ENCODE data around the gene TINCR.

TINCR gene

GRCh38 chr19:5514001-5514400, 53.8 kb downstream of the TINCR start:
- no peak for DNase-seq (ENCODE audit: low read depth, low spot score)

GRCh38 chr19:5512715-5513114, 55.0 kb downstream of the TINCR start:
- DNase-seq (ENCODE audit: low read depth, low spot score), result no peak

All from iPS DF 19.7 (cell line).